CD4-positive, alpha-beta T cell (primary cell): ENCODE measurements around the gene BCL2L11. TPM values are rescaled to one million over a fixed set of nuclear protein-coding genes. Genes with fewer than 3 reads are reported as not detected.

Experiments used
- ATAC-seq: fragments of 200-7000 bp; cut with Tn5 transposase; one replicate; pipeline ENCODE4 v1.10.0; 2022; ENCODE audit warnings: mild to moderate bottlenecking; ENCODE audit not compliant: poor library complexity
- CTCF ChIA-PET: fragments of 350-600 bp; sonication (Branson Sonifier 250); formaldehyde crosslinking; loops from one replicate; lab custom pipeline; 2021; ENCODE audit warnings: antibody characterized with exemption, inconsistent platforms; lab: Charles Lee
- POLR2A ChIA-PET: fragments of 350-600 bp; sonication (Branson Sonifier 250); formaldehyde crosslinking; loops from one replicate; lab custom pipeline; 2021; ENCODE audit warnings: antibody characterized with exemption, inconsistent platforms; lab: Charles Lee
- DNase-seq, 14 experiments: peaks; one replicate each; pipeline ENCODE4 v3.0.0-alpha.2; 2013 to 2020; ENCODE audit warnings: mixed read lengths in 2 of 14
- H3K27ac ChIP-seq, 2 donors: one replicate each; pipeline versions ENCODE4 v1.5.1 to v1.7.0; 2013; ENCODE audit warnings: low read length in 2 of 2, low read depth in 1 of 2, mild to moderate bottlenecking in 1 of 2
- H3K27me3 ChIP-seq, 2 experiments: 1 replicate in 1 of 2; 2 replicates in 1 of 2; pipeline versions ENCODE4 v1.6.1 to v1.7.0; 2013; ENCODE audit warnings: low read length in 2 of 2, control low read depth in 1 of 2, mild to moderate bottlenecking in 1 of 2, moderate library complexity in 1 of 2; ENCODE audit not compliant: insufficient read depth in 2 of 2, control insufficient read depth in 1 of 2
- H3K36me3 ChIP-seq: one replicate; pipeline ENCODE4 v1.6.1; 2013; ENCODE audit warnings: low read length, control low read depth; ENCODE audit not compliant: insufficient read depth
- H3K4me1 ChIP-seq: one replicate; pipeline ENCODE4 v1.6.1; 2013; ENCODE audit warnings: low read length, control low read depth; ENCODE audit not compliant: insufficient read depth
- H3K4me3 ChIP-seq: one replicate; pipeline ENCODE4 v1.5.1; 2013; ENCODE audit warnings: mild to moderate bottlenecking, low read length, moderate library complexity
- H3K9me3 ChIP-seq, 2 experiments: 1 replicate in 1 of 2; 2 replicates in 1 of 2; pipeline versions ENCODE4 v1.6.1 to v1.7.0; 2013; ENCODE audit warnings: low read length in 2 of 2, mild to moderate bottlenecking in 2 of 2, control low read depth in 1 of 2, moderate library complexity in 1 of 2; ENCODE audit not compliant: control insufficient read depth in 1 of 2, insufficient read depth in 1 of 2
- H3K27ac Mint-ChIP-seq: one replicate; pipeline ENCODE4 v1.8.0; 2020; ENCODE audit warnings: mixed read lengths
- H3K27me3 Mint-ChIP-seq: one replicate; pipeline ENCODE4 v1.8.0; 2021; ENCODE audit warnings: mixed read lengths
- H3K36me3 Mint-ChIP-seq: one replicate; pipeline ENCODE4 v1.8.0; 2021; ENCODE audit warnings: low read depth, mixed read lengths
- H3K4me1 Mint-ChIP-seq: one replicate; pipeline ENCODE4 v1.8.0; 2021; ENCODE audit warnings: low read depth, mixed read lengths
- H3K4me3 Mint-ChIP-seq: one replicate; pipeline ENCODE4 v1.8.0; 2020; ENCODE audit warnings: mild to moderate bottlenecking, mixed read lengths
- H3K9me3 Mint-ChIP-seq: one replicate; pipeline ENCODE4 v1.8.0; 2020; ENCODE audit warnings: mixed read lengths
- CTCF ChIP-seq: fragments of 200-600 bp; IDR thresholded peaks from one replicate; pipeline ENCODE4 v1.8.0; 2022; ENCODE audit warnings: antibody characterized with exemption, mild to moderate bottlenecking
- intact Hi-C, 2 experiments: fragments of 100-400 bp; cut with DNase I in 1 of 2; cut with micrococcal nuclease in 1 of 2; formaldehyde crosslinking; loops; one replicate each; pipeline versions ENCODE4 v1.15.1 to v1.9.0; 2023 to 2025; cut with DNase I, micrococcal nuclease
- total RNA-seq, 174 experiments: library from RNA in 2 of 174; stranded (reverse) in 2 of 174; gene quantifications; one replicate each; pipeline ENCODE4 v1.2.3 and lab custom pipeline; 2021 to 2026

The BCL2L11 gene
- total RNA-seq, 2 experiments from 2014 or later = 48.6 to 50.1 TPM

GRCh38 chr2:111207851-111208250 lies 87.1 kb downstream of the BCL2L11 start:
- intact Hi-C loops = no loop called here

GRCh38 chr2:111208639-111209038 lies 87.9 kb downstream of the BCL2L11 start:
- H3K27me3 Mint-ChIP-seq = no peaks in the 10 kb centered on the region
- no peaks in the 10 kb centered on the region for H3K36me3 Mint-ChIP-seq
- H3K4me3 Mint-ChIP-seq = no peak overlapping the region
- ATAC-seq (no peak), DNase-seq (no peak)
- no peaks in the 10 kb centered on the region for H3K36me3 ChIP-seq
- H3K9me3 Mint-ChIP-seq = no peaks in the 10 kb centered on the region
- no peaks in the 10 kb centered on the region for H3K27me3 ChIP-seq
- H3K4me3 ChIP-seq = no peak overlapping the region
- TF ChIP-seq CTCF = no peak
- H3K4me1 ChIP-seq = no peaks in the 10 kb centered on the region
- ChIA-PET CTCF (no interaction called here), POLR2A (no interaction called here)
- intact Hi-C loops = no loop called here
- H3K27ac ChIP-seq = no peak overlapping the region
- no peaks in the 10 kb centered on the region for H3K4me1 Mint-ChIP-seq
- peaks cover 0 to under 1% of the 10 kb centered on the region in 2 experiments for H3K9me3 ChIP-seq
- no peak overlapping the region for H3K27ac Mint-ChIP-seq

More at GRCh38 chr2:111207851-111208250, 87.1 kb downstream of the BCL2L11 start:
- Histone ChIP-seq H3K36me3 (no peaks in the 10 kb centered on the region), H3K4me3 (no peak overlapping the region), H3K27ac (no peak overlapping the region), H3K4me1 (no peaks in the 10 kb centered on the region), H3K9me3 (no peaks in the 10 kb centered on the region), H3K27me3 (no peaks in the 10 kb centered on the region)
- ChIA-PET CTCF (no interaction called here), POLR2A (no interaction called here)
- H3K36me3 Mint-ChIP-seq = no peaks in the 10 kb centered on the region
- DNase-seq (no peak), ATAC-seq (no peak)
- no peaks in the 10 kb centered on the region for H3K27me3 Mint-ChIP-seq
- H3K4me3 Mint-ChIP-seq = no peak overlapping the region
- no peak overlapping the region for H3K27ac Mint-ChIP-seq
- no peak for TF ChIP-seq CTCF
- H3K9me3 Mint-ChIP-seq = no peaks in the 10 kb centered on the region
- no peaks in the 10 kb centered on the region for H3K4me1 Mint-ChIP-seq

GRCh38 chr2:111209045-111209514 lies 88.4 kb downstream of the BCL2L11 start:
- no peak for TF ChIP-seq CTCF
- Mint-ChIP-seq H3K4me1 (no peaks in the 10 kb centered on the region), H3K27me3 (no peaks in the 10 kb centered on the region), H3K36me3 (no peaks in the 10 kb centered on the region), H3K27ac (no peak overlapping the region), H3K9me3 (peaks cover 1% of the 10 kb centered on the region), H3K4me3 (no peak overlapping the region)
- ChIA-PET POLR2A (no interaction called here), CTCF (no interaction called here)
- no peaks in the 10 kb centered on the region for H3K27me3 ChIP-seq
- H3K36me3 ChIP-seq = no peaks in the 10 kb centered on the region
- H3K4me3 ChIP-seq = no peak overlapping the region
- peaks cover 0 to 5% of the 10 kb centered on the region in 2 experiments for H3K9me3 ChIP-seq
- H3K4me1 ChIP-seq = no peaks in the 10 kb centered on the region
- DNase-seq = peak in 2 of 14 experiments; percentile 35 to 44
- intact Hi-C loops = no loop called here
- no peak for ATAC-seq
- no peak overlapping the region for H3K27ac ChIP-seq
